ENCODE data around the gene NTPCR.
"Not testable (repeated sequence)": the region's sequence is repeated elsewhere in the genome, so short reads cannot be mapped to it uniquely, and the experiment has no call there.

NTPCR gene

DNA sequence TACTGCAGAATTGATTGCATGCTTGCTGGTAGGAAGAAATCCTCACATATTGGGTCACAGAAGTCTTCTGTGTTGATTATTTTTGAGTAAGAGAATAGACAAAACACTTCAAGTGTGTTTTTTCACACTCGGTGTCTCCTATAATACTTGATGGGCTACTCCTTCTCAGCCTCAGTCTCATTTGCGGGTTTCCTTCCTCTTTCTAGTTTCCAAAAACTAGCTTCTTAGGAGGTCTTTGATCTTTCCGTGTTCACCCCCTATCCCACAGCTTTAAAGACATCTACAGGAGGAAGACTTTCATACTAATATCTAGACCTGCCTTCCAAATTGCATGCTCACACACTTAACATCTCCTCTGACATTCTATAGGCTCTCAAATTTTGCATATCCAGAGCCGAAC, 40.7 kb upstream of the NTPCR start:
- Histone ChIP-seq H3K27me3 (ENCODE audit: control insufficient read depth in 1 of 2, insufficient read depth in 2 of 2, low read length in 2 of 2) (no peaks in the 10 kb centered on the region), H3K36me3 (ENCODE audit: control insufficient read depth in 1 of 2, insufficient read depth in 2 of 2, low read length in 2 of 2) (no peaks in the 10 kb centered on the region), H3K9me3 (ENCODE audit: control insufficient read depth in 1 of 2, low read length in 2 of 2) (no peaks in the 10 kb centered on the region), H3K9ac (ENCODE audit: low read depth in 1 of 2, low read length in 2 of 2) (no peak overlapping the region), H3K4me3 (ENCODE audit: low read depth in 1 of 2, low read length in 2 of 2) (no peak overlapping the region), H3K27ac (ENCODE audit: low read depth, low read length) (no peak overlapping the region), H3K4me1 (ENCODE audit: control insufficient read depth in 1 of 2, insufficient read depth in 2 of 2, low read length in 2 of 2) (peaks cover 0 to under 1% of the 10 kb centered on the region in 2 donors)

DNA sequence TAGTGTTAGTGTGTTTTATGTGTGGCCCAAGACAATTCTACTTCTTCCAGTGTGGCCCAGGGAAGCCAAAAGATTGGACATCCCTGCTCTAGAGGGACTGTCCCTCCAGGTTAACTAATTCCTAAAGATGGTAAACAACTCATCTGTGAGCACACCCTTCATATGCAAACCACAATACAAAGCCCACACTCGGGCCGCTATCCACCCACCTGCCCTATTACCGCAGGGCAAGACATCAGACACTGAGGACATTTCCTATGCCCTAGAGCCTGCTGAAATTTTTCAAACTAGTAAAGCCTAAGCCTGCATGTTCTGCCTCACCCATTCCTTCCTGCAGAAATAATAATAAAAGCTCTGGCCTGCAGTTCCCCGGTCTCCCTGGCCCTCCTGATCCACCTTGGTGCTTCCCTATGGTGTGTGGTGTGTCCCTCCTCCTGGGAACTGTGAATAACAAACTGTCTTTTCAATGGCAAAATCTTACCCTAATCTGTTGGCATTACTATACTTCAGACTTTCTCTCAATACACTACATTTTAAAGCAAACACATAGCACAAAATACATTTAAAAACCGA, 39.3 kb upstream of the NTPCR start:
- H3K36me3 ChIP-seq (ENCODE audit: control insufficient read depth in 1 of 2, insufficient read depth in 2 of 2, low read length in 2 of 2) = no peaks in the 10 kb centered on the region
- H3K4me3 ChIP-seq (ENCODE audit: low read depth in 1 of 2, low read length in 2 of 2) = no peak overlapping the region
- no peak overlapping the region for H3K27ac ChIP-seq (ENCODE audit: low read depth, low read length)
- no peaks in the 10 kb centered on the region for H3K9me3 ChIP-seq (ENCODE audit: control insufficient read depth in 1 of 2, low read length in 2 of 2)
- H3K27me3 ChIP-seq (ENCODE audit: control insufficient read depth in 1 of 2, insufficient read depth in 2 of 2, low read length in 2 of 2) = no peaks in the 10 kb centered on the region
- H3K4me1 ChIP-seq (ENCODE audit: control insufficient read depth in 1 of 2, insufficient read depth in 2 of 2, low read length in 2 of 2) = no peaks in the 10 kb centered on the region
- H3K9ac ChIP-seq (ENCODE audit: low read depth in 1 of 2, low read length in 2 of 2) = no peak overlapping the region

DNA sequence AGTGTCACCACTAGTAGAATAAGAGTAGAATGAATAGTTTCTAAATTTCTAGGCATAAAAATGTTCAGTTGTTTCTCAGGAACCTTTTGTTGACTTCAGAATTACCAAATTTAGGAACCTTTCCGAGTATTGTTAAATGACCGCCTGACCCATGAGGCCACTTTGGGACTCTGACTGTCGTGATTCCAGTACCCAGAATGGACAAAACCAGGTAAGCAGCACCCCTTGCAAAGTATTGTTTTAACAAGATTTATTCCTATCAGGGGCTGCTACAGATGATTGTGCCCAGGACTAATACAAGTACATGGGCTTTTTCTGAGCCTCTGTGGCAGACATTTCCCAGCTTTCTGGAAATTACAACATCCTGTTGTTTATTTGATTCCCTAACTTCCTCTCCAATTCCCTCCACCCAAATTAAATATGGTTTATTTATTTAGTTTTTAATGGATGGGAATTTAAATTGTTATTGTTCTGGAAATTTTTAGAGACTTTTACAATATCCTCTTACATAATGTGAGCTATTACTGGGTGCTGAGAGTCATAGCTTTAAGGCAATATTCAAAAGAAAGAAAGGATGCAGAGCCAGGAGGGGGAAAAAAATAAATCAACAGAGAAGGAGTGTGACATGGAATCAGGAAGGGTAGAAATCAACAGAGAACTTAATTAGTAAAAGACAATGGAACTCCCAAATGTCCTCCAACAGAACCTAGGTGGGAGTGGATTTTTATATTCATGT, 37.4 kb upstream of the NTPCR start:
- Histone ChIP-seq H3K27ac (ENCODE audit: low read depth, low read length) (no peak overlapping the region), H3K36me3 (ENCODE audit: control insufficient read depth in 1 of 2, insufficient read depth in 2 of 2, low read length in 2 of 2) (no peaks in the 10 kb centered on the region), H3K4me3 (ENCODE audit: low read depth in 1 of 2, low read length in 2 of 2) (no peak overlapping the region), H3K27me3 (ENCODE audit: control insufficient read depth in 1 of 2, insufficient read depth in 2 of 2, low read length in 2 of 2) (no peaks in the 10 kb centered on the region), H3K4me1 (ENCODE audit: control insufficient read depth in 1 of 2, insufficient read depth in 2 of 2, low read length in 2 of 2) (no peaks in the 10 kb centered on the region), H3K9ac (ENCODE audit: low read depth in 1 of 2, low read length in 2 of 2) (no peak overlapping the region), H3K9me3 (ENCODE audit: control insufficient read depth in 1 of 2, low read length in 2 of 2) (no peaks in the 10 kb centered on the region)

DNA sequence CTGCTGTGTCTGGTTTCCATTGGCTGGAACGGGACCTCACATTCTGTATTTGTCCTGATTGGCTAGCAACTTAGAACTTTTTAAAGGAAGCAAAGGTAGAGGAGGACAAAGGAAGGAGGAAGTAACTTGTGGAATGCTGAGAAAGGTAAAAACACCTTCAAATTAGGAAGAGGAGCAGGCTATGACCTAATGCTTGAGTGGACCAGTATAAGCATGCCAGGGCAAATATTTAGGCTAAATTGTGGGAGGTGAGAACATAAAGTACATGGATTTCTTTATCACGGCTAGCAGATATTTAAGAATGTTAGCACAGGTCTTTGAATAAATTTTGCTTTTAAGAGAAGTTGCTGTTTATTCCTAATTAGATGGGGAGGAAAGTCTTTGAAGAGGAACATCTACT, 36.1 kb upstream of the NTPCR start:
- H3K9me3 ChIP-seq (ENCODE audit: control insufficient read depth in 1 of 2, low read length in 2 of 2); H3K4me1 ChIP-seq (ENCODE audit: control insufficient read depth in 1 of 2, insufficient read depth in 2 of 2, low read length in 2 of 2); H3K27ac ChIP-seq (ENCODE audit: low read depth, low read length); H3K4me3 ChIP-seq (ENCODE audit: low read depth in 1 of 2, low read length in 2 of 2); H3K9ac ChIP-seq (ENCODE audit: low read depth in 1 of 2, low read length in 2 of 2); H3K27me3 ChIP-seq (ENCODE audit: control insufficient read depth in 1 of 2, insufficient read depth in 2 of 2, low read length in 2 of 2); H3K36me3 ChIP-seq (ENCODE audit: control insufficient read depth in 1 of 2, insufficient read depth in 2 of 2, low read length in 2 of 2): not testable (repeated sequence)

DNA sequence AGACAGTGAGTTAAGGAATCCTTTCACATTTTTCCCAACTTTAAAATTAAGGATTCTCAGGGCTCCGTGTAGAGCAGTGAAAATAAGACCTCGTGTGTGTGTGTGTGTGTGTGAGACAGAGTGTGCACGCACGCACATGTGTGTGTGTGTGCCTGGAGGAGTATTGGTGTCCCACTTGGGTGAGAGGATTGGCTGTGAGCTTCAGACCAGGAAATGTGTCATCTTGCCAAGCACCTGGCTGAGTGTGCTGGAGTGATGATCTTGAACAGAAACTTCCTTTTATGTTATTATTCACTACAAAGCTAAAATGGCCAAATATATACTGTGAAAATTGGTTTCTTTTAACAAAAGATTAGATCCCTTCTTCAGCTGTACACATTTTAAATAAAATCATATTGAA, 35.2 kb upstream of the NTPCR start:
- no peak overlapping the region for H3K27ac ChIP-seq (ENCODE audit: low read depth, low read length)
- no peaks in the 10 kb centered on the region for H3K36me3 ChIP-seq (ENCODE audit: control insufficient read depth in 1 of 2, insufficient read depth in 2 of 2, low read length in 2 of 2)
- H3K4me1 ChIP-seq (ENCODE audit: control insufficient read depth in 1 of 2, insufficient read depth in 2 of 2, low read length in 2 of 2) = no peaks in the 10 kb centered on the region
- H3K27me3 ChIP-seq (ENCODE audit: control insufficient read depth in 1 of 2, insufficient read depth in 2 of 2, low read length in 2 of 2) = no peaks in the 10 kb centered on the region
- H3K9ac ChIP-seq (ENCODE audit: low read depth in 1 of 2, low read length in 2 of 2) = no peak overlapping the region
- H3K4me3 ChIP-seq (ENCODE audit: low read depth in 1 of 2, low read length in 2 of 2) = no peak overlapping the region
- no peaks in the 10 kb centered on the region for H3K9me3 ChIP-seq (ENCODE audit: control insufficient read depth in 1 of 2, low read length in 2 of 2)

DNA sequence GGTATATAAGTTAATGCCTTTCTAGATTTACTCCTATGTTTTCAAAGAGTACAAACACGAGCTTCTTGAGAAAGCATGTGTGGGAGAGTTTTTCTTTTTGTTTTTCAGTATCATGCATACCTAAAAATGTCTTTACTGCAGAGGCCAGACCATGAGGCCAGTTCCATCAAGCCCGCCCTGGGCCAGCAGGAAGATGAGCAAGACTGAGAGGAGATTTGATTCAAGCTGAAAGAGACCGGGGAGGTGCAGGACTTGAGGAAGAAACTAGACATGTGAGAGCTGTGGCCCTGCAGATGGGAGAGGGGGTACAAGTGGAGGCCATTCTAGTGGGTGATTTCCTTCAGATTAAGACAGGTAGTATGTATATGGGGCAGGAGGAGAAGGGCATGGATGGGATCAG, 33.4 kb upstream of the NTPCR start:
- no peak overlapping the region for H3K27ac ChIP-seq (ENCODE audit: low read depth, low read length)
- H3K4me3 ChIP-seq (ENCODE audit: low read depth in 1 of 2, low read length in 2 of 2) = no peak overlapping the region
- no peaks in the 10 kb centered on the region for H3K27me3 ChIP-seq (ENCODE audit: control insufficient read depth in 1 of 2, insufficient read depth in 2 of 2, low read length in 2 of 2)
- no peaks in the 10 kb centered on the region for H3K4me1 ChIP-seq (ENCODE audit: control insufficient read depth in 1 of 2, insufficient read depth in 2 of 2, low read length in 2 of 2)
- no peak overlapping the region for H3K9ac ChIP-seq (ENCODE audit: low read depth in 1 of 2, low read length in 2 of 2)
- no peaks in the 10 kb centered on the region for H3K9me3 ChIP-seq (ENCODE audit: control insufficient read depth in 1 of 2, low read length in 2 of 2)
- H3K36me3 ChIP-seq (ENCODE audit: control insufficient read depth in 1 of 2, insufficient read depth in 2 of 2, low read length in 2 of 2) = no peaks in the 10 kb centered on the region

DNA sequence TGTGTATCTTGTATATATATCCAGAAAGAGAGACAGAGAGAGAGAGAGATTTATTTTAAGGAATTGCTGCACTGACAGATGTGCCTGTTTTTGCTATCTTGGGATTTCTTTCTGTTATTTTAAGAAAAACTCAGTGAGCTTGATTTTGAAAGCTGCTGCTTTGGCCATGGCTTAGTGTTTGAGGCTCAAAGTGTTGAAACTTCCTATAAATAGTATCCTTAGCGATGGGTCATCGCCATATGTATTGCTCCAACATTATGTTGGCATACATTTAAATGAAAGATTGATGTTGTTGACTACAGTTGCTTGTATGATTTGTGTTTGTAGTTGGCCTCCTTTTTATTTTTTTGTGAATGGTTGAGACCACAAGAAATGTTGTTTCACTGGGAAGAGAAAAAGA, 29.0 kb upstream of the NTPCR start:
- Histone ChIP-seq H3K27ac (ENCODE audit: low read depth, low read length) (no peak overlapping the region), H3K9ac (ENCODE audit: low read depth in 1 of 2, low read length in 2 of 2) (no peak overlapping the region), H3K4me1 (ENCODE audit: control insufficient read depth in 1 of 2, insufficient read depth in 2 of 2, low read length in 2 of 2) (no peaks in the 10 kb centered on the region), H3K27me3 (ENCODE audit: control insufficient read depth in 1 of 2, insufficient read depth in 2 of 2, low read length in 2 of 2) (no peaks in the 10 kb centered on the region), H3K4me3 (ENCODE audit: low read depth in 1 of 2, low read length in 2 of 2) (no peak overlapping the region), H3K9me3 (ENCODE audit: control insufficient read depth in 1 of 2, low read length in 2 of 2) (no peaks in the 10 kb centered on the region), H3K36me3 (ENCODE audit: control insufficient read depth in 1 of 2, insufficient read depth in 2 of 2, low read length in 2 of 2) (no peaks in the 10 kb centered on the region)

DNA sequence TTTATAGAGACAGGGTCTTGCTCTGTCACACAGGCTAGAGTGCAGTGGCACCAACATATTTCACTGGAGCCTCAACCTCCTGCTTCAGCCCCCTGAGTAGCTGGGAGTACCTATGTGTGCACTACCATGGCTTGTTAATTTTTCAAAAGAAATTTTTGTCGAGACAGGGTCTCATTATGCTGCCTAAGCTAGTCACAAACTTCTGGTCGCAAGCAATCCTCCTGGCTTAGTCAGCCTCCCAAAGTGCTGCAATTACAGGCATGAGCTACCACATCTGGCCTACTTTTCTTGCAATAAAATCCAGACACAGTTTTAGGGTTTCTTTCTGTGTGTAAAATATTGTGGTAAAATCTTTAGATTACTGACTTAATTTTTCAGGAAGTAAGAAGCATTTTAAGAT, 27.9 kb upstream of the NTPCR start:
- Histone ChIP-seq H3K36me3 (ENCODE audit: control insufficient read depth in 1 of 2, insufficient read depth in 2 of 2, low read length in 2 of 2) (no peaks in the 10 kb centered on the region), H3K27me3 (ENCODE audit: control insufficient read depth in 1 of 2, insufficient read depth in 2 of 2, low read length in 2 of 2) (no peaks in the 10 kb centered on the region), H3K27ac (ENCODE audit: low read depth, low read length) (no peak overlapping the region), H3K9me3 (ENCODE audit: control insufficient read depth in 1 of 2, low read length in 2 of 2) (no peaks in the 10 kb centered on the region), H3K9ac (ENCODE audit: low read depth in 1 of 2, low read length in 2 of 2) (no peak overlapping the region), H3K4me1 (ENCODE audit: control insufficient read depth in 1 of 2, insufficient read depth in 2 of 2, low read length in 2 of 2) (no peaks in the 10 kb centered on the region), H3K4me3 (ENCODE audit: low read depth in 1 of 2, low read length in 2 of 2) (no peak overlapping the region)

DNA sequence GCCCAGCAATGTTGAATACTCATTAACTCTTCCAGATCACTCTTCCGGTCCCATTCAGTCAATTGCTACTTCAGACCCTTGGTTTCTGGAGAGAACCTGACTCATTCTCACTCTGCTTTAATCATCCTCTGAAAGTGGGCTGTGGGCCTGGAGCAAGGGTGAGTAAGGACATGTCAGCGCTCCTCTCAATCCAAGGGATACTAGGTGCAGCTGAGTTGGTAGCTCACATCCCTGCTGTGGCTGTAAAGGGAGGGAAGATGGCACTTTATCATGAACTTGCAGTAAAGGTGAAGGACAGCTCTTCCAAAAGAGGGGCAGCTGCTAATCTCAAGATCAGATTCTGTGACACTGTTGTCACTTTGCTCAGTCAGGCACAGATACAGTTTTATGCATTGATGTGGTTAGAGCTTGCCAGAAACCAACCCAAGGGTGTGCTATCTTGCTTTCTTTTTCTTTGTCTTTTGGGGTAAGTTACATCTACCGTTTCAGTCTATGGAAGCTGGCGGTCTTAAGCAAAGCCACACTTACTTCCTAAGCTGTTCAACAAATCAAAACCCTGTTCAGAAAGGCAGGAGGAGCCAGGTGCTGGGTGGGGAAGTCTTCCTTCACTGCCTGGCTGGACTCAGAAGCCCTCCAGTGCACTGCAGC, 26.5 kb upstream of the NTPCR start:
- H3K9ac ChIP-seq (ENCODE audit: low read depth in 1 of 2, low read length in 2 of 2) = no peak overlapping the region
- no peaks in the 10 kb centered on the region for H3K9me3 ChIP-seq (ENCODE audit: control insufficient read depth in 1 of 2, low read length in 2 of 2)
- no peaks in the 10 kb centered on the region for H3K27me3 ChIP-seq (ENCODE audit: control insufficient read depth in 1 of 2, insufficient read depth in 2 of 2, low read length in 2 of 2)
- no peaks in the 10 kb centered on the region for H3K36me3 ChIP-seq (ENCODE audit: control insufficient read depth in 1 of 2, insufficient read depth in 2 of 2, low read length in 2 of 2)
- H3K4me3 ChIP-seq (ENCODE audit: low read depth in 1 of 2, low read length in 2 of 2) = no peak overlapping the region
- H3K4me1 ChIP-seq (ENCODE audit: control insufficient read depth in 1 of 2, insufficient read depth in 2 of 2, low read length in 2 of 2) = no peaks in the 10 kb centered on the region
- no peak overlapping the region for H3K27ac ChIP-seq (ENCODE audit: low read depth, low read length)

DNA sequence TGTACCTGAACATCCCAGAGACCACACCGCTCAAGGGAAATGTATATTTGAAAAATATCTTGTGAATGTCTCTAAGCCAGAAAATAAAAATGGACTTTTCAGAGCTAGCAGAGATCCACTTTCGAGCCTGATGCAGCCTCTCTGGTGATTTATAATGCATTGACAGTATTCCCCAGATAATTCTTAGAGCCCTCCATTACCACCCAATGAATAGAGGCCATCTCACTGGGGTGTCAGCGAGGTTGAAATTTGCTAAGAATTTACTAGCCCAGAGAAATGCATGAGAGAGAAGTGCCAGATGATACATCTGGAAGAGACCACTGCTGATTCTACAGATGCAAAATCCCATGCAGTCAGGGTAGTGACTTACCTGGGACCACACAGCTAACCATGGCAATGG, 25.5 kb upstream of the NTPCR start:
- no peaks in the 10 kb centered on the region for H3K27me3 ChIP-seq (ENCODE audit: control insufficient read depth in 1 of 2, insufficient read depth in 2 of 2, low read length in 2 of 2)
- no peak overlapping the region for H3K27ac ChIP-seq (ENCODE audit: low read depth, low read length)
- no peaks in the 10 kb centered on the region for H3K4me1 ChIP-seq (ENCODE audit: control insufficient read depth in 1 of 2, insufficient read depth in 2 of 2, low read length in 2 of 2)
- no peak overlapping the region for H3K4me3 ChIP-seq (ENCODE audit: low read depth in 1 of 2, low read length in 2 of 2)
- H3K9me3 ChIP-seq (ENCODE audit: control insufficient read depth in 1 of 2, low read length in 2 of 2) = no peaks in the 10 kb centered on the region
- no peaks in the 10 kb centered on the region for H3K36me3 ChIP-seq (ENCODE audit: control insufficient read depth in 1 of 2, insufficient read depth in 2 of 2, low read length in 2 of 2)
- H3K9ac ChIP-seq (ENCODE audit: low read depth in 1 of 2, low read length in 2 of 2) = no peak overlapping the region

Data from duodenal mucosa (tissue), 2 donors.